Transverse colon (tissue), 4 donors: ENCODE data around the gene STAT6. TPM values are rescaled to one million over a fixed set of nuclear protein-coding genes. Genes with fewer than 3 reads are reported as not detected.

Source experiments
- DNase-seq: peaks from one replicate; pipeline ENCODE4 v3.0.0-alpha.2; 2019
- H3K27ac ChIP-seq, 4 donors: fragments of 200-600 bp; sonication (generic); 2 replicates each; pipeline ENCODE4 v1.5.1; 2016 to 2018; ENCODE audit warnings: inconsistent platforms in 4 of 4
- H3K27me3 ChIP-seq: fragments of 200-600 bp; sonication (generic); 2 replicates; pipeline ENCODE4 v1.5.1; 2017; ENCODE audit warnings: inconsistent platforms
- H3K36me3 ChIP-seq, 4 donors: fragments of 200-600 bp; sonication (generic); 2 replicates each; pipeline ENCODE4 v1.5.1; 2017 to 2019; ENCODE audit warnings: inconsistent platforms in 4 of 4
- H3K4me1 ChIP-seq, 4 donors: fragments of 200-600 bp; sonication (generic); 2 replicates each; pipeline ENCODE4 v1.5.1; 2017 to 2020; ENCODE audit warnings: inconsistent platforms in 4 of 4
- H3K4me3 ChIP-seq, 4 donors: fragments of 200-600 bp; sonication (generic); 1 replicate in 1 of 4; 2 replicates in 3 of 4; pipeline versions ENCODE4 v1.5.1 to v1.6.1; 2017 to 2019; ENCODE audit warnings: inconsistent platforms in 4 of 4
- H3K9me3 ChIP-seq, 2 donors: fragments of 200-600 bp; sonication (generic); 2 replicates each; pipeline ENCODE4 v1.5.1; 2017 to 2019; ENCODE audit warnings: inconsistent platforms in 2 of 2
- CTCF ChIP-seq, 5 experiments: fragments of 200-600 bp in 3 of 5; fragments of 450-650 bp in 2 of 5; sonication (generic) in 3 of 5; IDR thresholded peaks; 1 replicate in 2 of 5; 2 replicates in 3 of 5; pipeline ENCODE4 v1.5.1; 2016 to 2017; ENCODE audit warnings: antibody characterized with exemption in 5 of 5, inconsistent platforms in 3 of 5, mild to moderate bottlenecking in 2 of 5, moderate library complexity in 1 of 5
- EP300 ChIP-seq: sonication (generic); formaldehyde crosslinking; IDR thresholded peaks from one replicate; pipeline ENCODE4 v1.6.1; 2017; ENCODE audit warnings: antibody characterized with exemption, low read depth
- POLR2A ChIP-seq: fragments of 450-650 bp; IDR thresholded peaks from one replicate; pipeline ENCODE4 v1.6.1; 2016; ENCODE audit warnings: antibody characterized with exemption, mild to moderate bottlenecking, moderate library complexity
- POLR2AphosphoS5 ChIP-seq, 3 donors: sonication (generic); formaldehyde crosslinking; IDR thresholded peaks; one replicate each; pipeline ENCODE4 v1.6.1; 2016; ENCODE audit warnings: antibody characterized with exemption in 3 of 3
- WGBS, 2 donors: methylation state at CpG; one replicate each; pipeline ENCODE4 v1.1.5; 2018; ENCODE audit warnings: low coverage in 1 of 2; 5-methylcytosine and 5-hydroxymethylcytosine counted together
- in situ Hi-C, 4 donors: fragments of 200-750 bp; cut with MboI; loops; one replicate each; pipeline versions ENCODE4 v1.15.0 to v1.15.1; 2017; ENCODE audit warnings: low sequenced_read_pairs in 3 of 4, low pct_ligation_motif_present in 1 of 4, low pct_unique_long_range_greater_than_20kb in 1 of 4
- intact Hi-C: fragments of 100-400 bp; cut with DNase I; formaldehyde crosslinking; loops from one replicate; pipeline ENCODE4 v1.15.1; 2023; ENCODE audit warnings: low total_unique reads
- total RNA-seq, 4 donors: library from RNA; depleted of rRNA; stranded (reverse); fragments of >200 nt; gene quantifications; one replicate each; pipeline ENCODE4 v1.1.0, GENCODE V29; 2016

The STAT6 gene
- total RNA-seq, 4 donors from 2014 or later, result 181 to 318 (median 198) TPM

DNA sequence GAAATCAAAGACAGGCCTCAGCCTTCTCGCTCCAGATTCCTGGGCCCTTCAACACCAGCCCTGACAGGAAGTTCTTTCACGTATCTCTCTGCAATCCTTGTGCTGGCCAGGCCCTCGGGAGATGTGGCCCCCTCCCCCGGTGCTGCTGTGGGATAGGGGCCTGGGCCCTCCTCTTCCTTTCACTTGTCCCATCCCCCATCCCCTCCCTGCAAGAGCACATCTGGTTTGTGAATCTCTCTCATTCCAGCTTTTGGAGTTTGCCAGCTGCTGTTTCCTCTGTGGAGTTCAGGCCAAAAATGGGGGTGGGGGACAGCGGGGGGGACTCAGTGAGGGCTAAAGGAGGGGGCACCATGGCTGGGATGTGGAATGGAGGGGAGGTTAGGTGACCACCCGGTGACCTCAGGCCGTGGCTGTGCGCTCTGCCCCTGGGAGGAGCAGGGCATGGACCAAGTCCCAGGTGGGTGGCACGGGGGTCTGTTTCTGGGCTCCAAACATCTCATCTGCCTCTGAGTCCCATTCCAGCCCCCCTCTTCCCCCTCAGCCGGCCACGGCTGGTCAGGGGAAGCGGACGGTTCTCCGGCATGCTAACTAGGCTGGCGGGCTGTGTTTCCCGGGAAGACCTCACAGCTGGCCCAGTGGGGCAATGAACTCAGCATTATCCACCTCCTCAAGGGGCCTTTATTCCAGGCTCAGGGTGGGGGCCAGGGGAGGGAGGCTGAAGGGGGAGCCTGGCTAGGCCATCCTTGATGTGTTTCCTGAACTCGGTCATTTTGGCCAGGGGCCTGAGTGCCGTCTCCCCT lies 24.6 kb upstream of the STAT6 start:
- 54 to 59% methylated on average over 3 to 18 of the region's 18 CpGs for WGBS, 2 donors
- peak; percentile 8 for DNase-seq
- Histone ChIP-seq H3K36me3 (no peaks in the 10 kb centered on the region), H3K27ac (peak overlapping the region; percentile 94 to 99 (median 96)), H3K4me1 (peaks cover 54 to 87% (median 67%) of the 10 kb centered on the region in 4 donors), H3K27me3 (no peaks in the 10 kb centered on the region), H3K9me3 (no peaks in the 10 kb centered on the region), H3K4me3 (peak overlapping the region in 1 of 4 donors; percentile 22)
- TF ChIP-seq POLR2AphosphoS5 (IDR thresholded peaks at IDR 0.05), result no peak
- TF ChIP-seq POLR2A, result no peak
- no peak for TF ChIP-seq EP300
- TF ChIP-seq CTCF (IDR thresholded peaks at IDR 0.05), result no peak
- in situ Hi-C loops, result no loop called here
- intact Hi-C loops, result no loop called here

- WGBS, 2 donors, result 79% methylated on average over 9 of the region's 9 CpGs; no CpG with 5 or more reads in 1 of the 2 donors
- Histone ChIP-seq H3K4me1 (peaks cover 56 to 95% (median 74%) of the 10 kb centered on the region in 4 donors), H3K9me3 (no peaks in the 10 kb centered on the region), H3K27ac (peak overlapping the region; percentile 94 to 99 (median 96)), H3K36me3 (no peaks in the 10 kb centered on the region), H3K4me3 (no peak overlapping the region), H3K27me3 (no peaks in the 10 kb centered on the region)
- intact Hi-C loops (no loop called here), in situ Hi-C loops (no loop called here)
- TF ChIP-seq POLR2AphosphoS5 (IDR thresholded peaks at IDR 0.05) (no peak), POLR2A (no peak), EP300 (no peak), CTCF (IDR thresholded peaks at IDR 0.05) (no peak)
- DNase-seq, result peak; percentile 4
These were observed 23.8 kb upstream of the STAT6 start for GRCh38 chr12:57134949-57135348.

DNA sequence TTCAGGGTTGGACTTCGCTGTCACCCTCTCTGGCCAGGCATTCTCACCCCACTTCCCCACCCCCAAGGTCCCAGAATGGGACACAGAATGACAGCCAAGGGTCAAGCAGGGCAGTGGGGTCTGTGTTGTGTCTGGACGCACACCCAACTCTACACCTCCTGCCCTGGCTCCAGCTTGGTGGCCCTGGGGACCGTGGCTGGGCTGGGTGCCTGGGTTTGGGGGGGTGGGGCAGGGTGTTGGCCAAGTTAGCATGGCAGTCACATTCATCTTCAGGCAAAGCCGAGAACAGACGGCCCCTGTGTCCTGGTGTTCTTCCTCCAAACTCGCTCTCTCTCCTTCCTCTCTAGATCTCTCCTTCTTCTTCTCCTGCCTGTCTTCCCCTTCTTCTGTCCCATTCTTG lies 22.8 kb upstream of the STAT6 start:
- intact Hi-C loops, result no loop called here

More for the DNA sequence above, 22.8 kb upstream of the STAT6 start:
- no peak overlapping the region for H3K4me3 ChIP-seq
- peak; percentile 7 for DNase-seq
- no peaks in the 10 kb centered on the region for H3K27me3 ChIP-seq
- no peak for TF ChIP-seq POLR2A
- TF ChIP-seq EP300, result no peak
- TF ChIP-seq CTCF (IDR thresholded peaks at IDR 0.05), result no peak
- TF ChIP-seq POLR2AphosphoS5 (IDR thresholded peaks at IDR 0.05), result no peak
- 50% methylated on average over 6 of the region's 6 CpGs; no CpG with 5 or more reads in 1 of the 2 donors for WGBS, 2 donors
- peaks cover 52 to 97% (median 73%) of the 10 kb centered on the region in 4 donors for H3K4me1 ChIP-seq
- H3K9me3 ChIP-seq, result no peaks in the 10 kb centered on the region
- no peaks in the 10 kb centered on the region for H3K36me3 ChIP-seq
- H3K27ac ChIP-seq, result peak overlapping the region; percentile 94 to 99 (median 96)
- in situ Hi-C loops, result no loop called here
